GM19025 (cell line): ENCODE data around the gene TMEM63C.

Experiments
- ATAC-seq: cut with Tn5 transposase; IDR thresholded peaks from one replicate; pipeline ENCODE4 v1.9.1; 2021; ENCODE audit warnings: mild to moderate bottlenecking, low read depth, moderate library complexity; ENCODE audit not compliant: unreplicated experiment

Gene TMEM63C

GRCh38 chr14:77190977-77191376 lies 9.4 kb downstream of the TMEM63C start:
- ATAC-seq: no peak

DNA sequence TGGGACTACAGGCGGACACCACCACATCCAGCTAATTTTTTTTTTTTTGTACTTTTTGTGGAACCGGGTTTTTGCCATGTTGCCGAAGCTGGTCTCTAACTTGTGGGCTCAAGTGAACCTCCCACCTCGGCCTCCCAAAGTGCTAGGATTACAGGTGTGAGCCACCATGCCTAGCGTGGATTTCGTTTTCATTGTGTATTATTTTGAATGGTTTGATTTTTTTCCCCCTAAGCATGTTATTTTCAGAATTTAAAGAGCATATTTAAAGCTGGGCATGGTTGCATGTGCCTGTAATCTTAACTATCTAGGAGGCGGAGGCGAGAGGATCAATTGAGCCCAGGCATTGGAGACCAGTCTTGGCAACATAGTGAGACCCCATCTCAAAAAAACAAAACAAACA lies 13.1 kb downstream of the TMEM63C start:
- ATAC-seq: no peak

- ATAC-seq: no peak
Observed at GRCh38 chr14:77195766-77196165, 14.2 kb downstream of the TMEM63C start.

- no peak for ATAC-seq
Observed at GRCh38 chr14:77197988-77198387, 16.4 kb downstream of the TMEM63C start.

GRCh38 chr14:77198561-77198960 lies 17.0 kb downstream of the TMEM63C start:
- ATAC-seq: no peak

DNA sequence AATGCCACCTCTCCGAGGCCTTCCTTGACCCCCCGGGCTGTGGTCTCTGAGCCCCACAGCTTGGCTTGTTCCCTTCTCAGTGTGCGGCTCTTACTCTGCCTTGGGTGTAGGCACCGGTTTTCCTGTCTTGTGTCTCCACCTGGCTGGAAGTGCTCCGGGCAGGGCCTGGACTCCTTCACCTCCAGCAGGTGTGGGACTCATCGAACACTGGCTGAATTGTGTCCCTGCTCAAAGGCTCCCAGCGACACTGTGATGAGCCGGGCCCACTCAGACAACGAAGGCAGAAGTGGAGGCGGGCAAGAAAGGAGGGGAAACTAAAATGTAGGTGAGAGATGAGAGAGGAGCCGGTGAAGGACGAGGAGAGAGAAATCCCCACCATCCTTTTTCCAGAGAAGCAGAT lies 18.0 kb downstream of the TMEM63C start:
- ATAC-seq: no peak

- no peak for ATAC-seq
Observed at GRCh38 chr14:77200406-77200985, 18.9 kb downstream of the TMEM63C start.

DNA sequence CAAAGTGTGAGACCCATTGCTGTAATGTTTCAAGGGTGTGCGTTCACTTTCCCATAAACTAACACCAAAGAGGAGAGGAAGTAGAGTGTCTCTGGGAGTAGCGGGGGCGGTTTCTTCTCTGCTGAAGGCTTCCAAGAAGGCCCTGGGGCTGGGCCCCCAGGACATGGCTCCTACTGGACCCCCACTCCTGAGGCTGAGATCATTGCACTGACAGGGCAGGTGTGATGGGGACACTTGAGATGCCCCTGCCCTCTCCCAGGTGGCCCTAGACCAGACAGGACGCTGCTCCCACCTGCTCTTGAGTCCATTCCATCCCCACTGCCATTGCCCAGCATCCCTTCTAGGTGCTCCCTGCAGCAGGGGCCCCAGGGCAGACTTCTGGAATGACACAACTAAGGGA lies 20.1 kb downstream of the TMEM63C start:
- no peak for ATAC-seq

DNA sequence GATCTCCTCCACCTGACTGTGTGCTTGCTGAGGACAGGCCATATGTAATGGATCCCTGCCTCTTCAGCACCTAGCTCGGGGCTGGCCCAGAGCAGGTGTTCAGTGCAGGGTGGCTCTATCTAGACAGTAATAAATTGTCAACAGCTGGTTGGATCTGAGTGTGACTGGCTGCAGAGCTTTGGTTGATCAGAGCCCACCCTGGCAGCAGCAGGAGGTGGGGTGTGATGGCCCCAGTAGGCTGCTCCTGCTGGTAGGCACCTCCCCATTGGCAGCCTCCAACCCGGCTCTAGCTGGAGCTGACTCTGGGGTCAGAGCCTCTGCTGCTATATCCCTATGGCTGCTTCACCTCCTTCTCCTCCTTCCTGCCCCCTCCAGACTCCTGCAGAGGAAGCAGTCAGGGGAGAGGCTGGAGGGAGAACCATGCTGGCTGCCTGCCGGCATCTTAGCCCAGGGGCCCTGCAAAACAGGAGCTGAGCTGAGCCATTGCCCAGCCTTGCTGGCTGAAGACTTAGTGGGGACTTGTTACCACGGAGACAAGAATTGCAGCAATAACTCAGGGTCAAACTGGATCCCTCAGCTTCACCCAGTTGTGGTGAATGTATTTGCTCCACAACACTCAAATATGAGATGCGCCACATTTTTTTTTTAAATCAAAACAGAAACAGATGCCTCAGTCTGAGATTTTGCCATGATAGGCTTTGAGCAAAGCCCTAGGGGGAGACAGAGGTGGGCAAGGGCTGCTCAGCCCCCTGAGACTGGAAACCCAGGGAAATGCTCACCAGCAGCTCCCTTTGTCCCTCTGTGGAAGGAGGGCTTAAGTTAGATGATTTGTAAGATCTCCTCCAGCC lies 22.2 kb downstream of the TMEM63C start:
- no peak for ATAC-seq

DNA sequence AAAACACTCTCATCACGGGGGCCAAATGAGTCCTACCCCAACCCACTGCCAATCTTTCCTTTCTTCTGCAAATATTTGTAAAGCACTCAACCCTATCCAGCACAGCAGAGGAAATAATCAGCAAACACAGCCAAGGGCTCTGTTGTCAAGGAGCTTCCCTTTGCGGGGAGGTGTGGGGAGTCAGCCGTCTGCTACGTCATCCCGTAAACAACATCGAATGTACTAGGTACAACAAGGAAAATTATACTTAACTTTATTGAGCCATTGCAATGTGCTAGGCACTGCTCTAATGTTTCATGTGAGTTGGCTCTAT lies 22.8 kb downstream of the TMEM63C start:
- ATAC-seq: no peak

DNA sequence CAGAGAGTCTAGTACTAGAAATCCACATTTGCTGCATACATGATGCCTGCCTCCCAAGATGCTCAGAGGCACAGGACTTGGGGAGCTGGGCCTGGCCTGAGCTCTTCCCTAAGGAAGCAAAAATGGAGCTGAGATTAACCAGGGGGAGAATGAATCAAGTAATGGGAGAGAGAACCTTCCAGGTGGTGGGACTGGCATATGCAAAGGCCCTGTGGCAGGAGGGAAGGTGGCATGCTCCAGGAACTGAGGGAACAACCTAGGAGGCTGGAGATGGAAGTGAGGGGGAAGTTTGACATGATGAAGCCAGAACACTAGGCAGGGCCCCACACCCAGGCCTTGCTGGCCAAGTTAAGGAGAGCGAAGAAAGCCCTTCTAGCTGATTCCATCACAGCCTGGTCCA lies 23.3 kb downstream of the TMEM63C start:
- no peak for ATAC-seq

- no peak for ATAC-seq
Observed at GRCh38 chr14:77205566-77205965, 24.0 kb downstream of the TMEM63C start.

DNA sequence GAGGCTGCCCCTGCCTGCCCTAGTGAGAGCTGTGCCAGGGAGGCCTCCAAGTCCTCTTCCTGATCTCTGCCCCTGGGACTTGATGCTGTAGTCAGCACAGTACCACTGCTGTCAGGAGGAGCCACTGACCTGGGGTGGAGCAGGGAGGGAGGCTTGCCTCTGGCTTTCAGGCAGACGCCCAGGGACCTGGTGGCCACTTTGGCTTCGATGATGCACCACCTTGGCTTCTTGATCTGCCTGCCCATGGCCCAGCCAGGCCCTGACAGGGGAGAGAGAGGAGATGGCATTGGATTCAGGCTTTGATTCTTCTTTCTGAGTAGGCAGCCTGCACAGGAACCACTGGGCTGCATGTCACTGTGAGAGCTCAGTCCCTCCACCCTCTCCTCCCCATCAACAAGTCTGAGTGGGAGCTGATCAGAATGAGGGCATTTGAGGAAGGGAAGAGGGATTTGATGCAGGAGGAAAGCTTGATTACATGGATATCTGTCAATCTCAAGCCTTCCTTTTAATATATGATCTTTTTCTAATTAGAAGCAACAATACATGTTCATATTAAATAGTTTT lies 24.7 kb downstream of the TMEM63C start:
- ATAC-seq: no peak

DNA sequence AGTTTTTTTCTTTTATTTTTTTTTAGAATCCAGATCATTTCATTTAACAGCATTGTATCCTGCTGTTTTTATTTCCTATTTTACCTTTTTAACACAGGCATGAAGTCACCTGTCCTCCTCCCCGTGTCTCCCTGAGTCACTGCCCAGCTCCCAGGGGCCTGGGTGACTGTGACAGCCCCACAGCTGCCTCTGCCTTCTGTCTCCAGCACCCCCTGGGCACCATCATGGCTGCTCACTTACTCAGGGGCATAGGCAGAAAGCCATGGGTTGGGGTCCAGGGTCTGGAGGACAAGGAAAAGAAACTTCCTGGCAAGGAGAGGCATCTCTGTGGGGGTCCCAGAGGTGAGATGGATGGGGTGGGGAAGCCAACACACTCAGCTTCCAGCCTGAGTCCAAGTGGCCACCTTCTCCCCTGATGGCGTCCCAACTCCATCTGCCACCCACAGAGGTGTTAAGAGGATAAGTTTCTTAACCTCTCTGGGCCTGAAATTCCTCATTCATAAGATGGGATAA lies 25.3 kb downstream of the TMEM63C start:
- no peak for ATAC-seq

DNA sequence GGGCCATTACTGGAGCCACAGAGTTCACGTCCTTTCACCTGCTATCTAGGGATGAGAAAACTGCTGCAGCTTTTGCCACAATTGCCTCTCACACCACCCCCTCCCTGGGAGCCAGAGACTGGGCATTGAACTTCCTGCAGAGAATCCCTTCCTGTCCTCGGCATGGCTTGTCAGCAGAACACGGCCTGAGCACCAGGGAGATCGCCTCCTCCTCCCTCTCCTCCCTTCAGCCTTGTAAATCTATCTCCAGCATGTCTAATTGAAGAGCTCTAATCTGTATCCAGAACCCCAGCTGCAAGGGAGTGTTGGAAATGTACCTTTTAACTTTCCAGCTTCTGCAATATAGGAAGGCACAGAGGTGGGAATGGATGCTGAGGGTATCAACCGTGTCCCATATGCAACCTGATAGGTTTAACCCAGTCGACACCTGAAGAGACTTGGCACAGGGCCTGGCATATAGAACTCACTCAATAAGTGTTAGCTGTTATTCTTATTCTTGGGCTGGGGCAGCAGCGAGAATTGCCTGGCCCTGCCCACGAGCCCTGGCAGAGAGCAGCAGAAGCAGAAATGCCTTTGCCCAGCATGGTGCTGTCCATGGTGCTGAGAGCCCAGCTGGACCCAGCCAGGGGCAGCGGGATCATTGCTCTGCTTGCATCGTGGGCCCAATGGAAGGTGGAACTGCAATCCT lies 26.8 kb downstream of the TMEM63C start:
- no peak for ATAC-seq

- no peak for ATAC-seq
Observed at GRCh38 chr14:77208979-77209318, 27.4 kb downstream of the TMEM63C start.

DNA sequence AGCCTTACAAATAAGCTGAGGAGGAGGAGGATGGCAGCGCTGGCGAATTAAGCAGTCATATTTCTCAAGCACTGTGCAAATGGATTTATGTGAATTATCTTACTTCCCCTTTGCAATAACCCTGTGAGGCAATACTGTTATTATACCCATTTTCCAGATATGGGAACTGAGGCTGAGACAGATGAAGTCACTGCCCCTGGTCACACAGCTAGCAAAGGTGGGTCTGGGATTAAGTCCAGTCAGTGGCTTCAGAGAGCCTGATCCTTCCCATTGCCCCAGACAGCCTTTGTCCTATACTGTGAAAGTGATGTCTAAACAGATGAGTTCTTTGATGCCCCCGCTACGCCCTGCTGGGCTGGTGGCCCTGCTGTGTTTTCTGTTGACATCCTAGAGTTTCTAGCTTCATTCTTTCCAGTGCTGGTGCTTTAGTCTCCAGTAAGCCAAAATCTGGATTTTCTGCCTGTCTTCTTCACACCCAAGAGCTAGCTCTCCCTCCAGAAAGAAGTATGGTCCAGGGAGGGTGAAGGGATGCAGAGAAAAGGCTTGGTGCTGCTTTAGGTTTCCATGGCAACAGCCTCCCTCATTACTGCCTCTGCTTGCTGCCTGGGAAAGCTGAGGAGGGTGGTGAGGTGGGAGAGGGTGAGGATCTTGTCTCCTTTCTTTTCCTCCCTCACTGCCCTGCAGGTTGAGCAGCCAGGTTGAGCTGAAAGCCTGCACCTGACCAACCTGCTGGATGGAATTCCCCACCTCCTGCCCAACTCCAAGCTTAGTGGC lies 30.7 kb downstream of the TMEM63C start:
- no peak for ATAC-seq

GRCh38 chr14:77212943-77213678 lies 31.5 kb downstream of the TMEM63C start:
- ATAC-seq: no peak

GRCh38 chr14:77213679-77214016 lies 32.0 kb downstream of the TMEM63C start:
- no peak for ATAC-seq

GRCh38 chr14:77214216-77214615 lies 32.6 kb downstream of the TMEM63C start:
- no peak for ATAC-seq
